GM23338 (cell line): ENCODE data around the gene SPACA1. TPM values are rescaled to one million over a fixed set of nuclear protein-coding genes. Genes with fewer than 3 reads are reported as not detected.

Experiments used
- ATAC-seq: fragments of 200-7000 bp; cut with Tn5 transposase; 3 replicates; pipeline ENCODE4 v1.9.1; 2020
- DNase-seq: peaks from one replicate; pipeline ENCODE4 v3.0.0-alpha.2; 2015; ENCODE audit warnings: low spot score
- H2AFZ ChIP-seq: fragments of 200-600 bp; sonication (generic); 2 replicates; pipeline ENCODE4 v1.8.0; 2016; ENCODE audit warnings: antibody characterized with exemption, mild to moderate bottlenecking, moderate library complexity
- H3F3A ChIP-seq: fragments of 200-600 bp; sonication (generic); replicated peaks from 2 replicates; pipeline ENCODE4 v1.8.0; 2017; ENCODE audit warnings: antibody characterized with exemption, mixed run types, low read depth
- H3K27ac ChIP-seq: fragments of 200-600 bp; sonication (generic); 2 replicates; pipeline ENCODE4 v1.6.1; 2016; ENCODE audit warnings: low read depth
- H3K27me3 ChIP-seq: fragments of 200-600 bp; sonication (generic); 2 replicates; pipeline ENCODE4 v1.8.0; 2016; ENCODE audit warnings: mild to moderate bottlenecking, mixed run types, moderate library complexity; ENCODE audit not compliant: insufficient read depth
- H3K36me3 ChIP-seq: fragments of 200-600 bp; sonication (generic); 2 replicates; pipeline ENCODE4 v1.8.0; 2016; ENCODE audit warnings: mild to moderate bottlenecking; ENCODE audit not compliant: insufficient read depth
- H3K4me1 ChIP-seq: fragments of 200-600 bp; sonication (generic); 2 replicates; pipeline ENCODE4 v1.8.0; 2016; ENCODE audit warnings: mild to moderate bottlenecking, moderate library complexity; ENCODE audit not compliant: insufficient read depth
- H3K4me2 ChIP-seq: fragments of 200-600 bp; sonication (generic); 2 replicates; pipeline ENCODE4 v1.7.1; 2017; ENCODE audit warnings: mixed run types
- H3K4me3 ChIP-seq: fragments of 200-600 bp; sonication (generic); 2 replicates; pipeline ENCODE4 v1.6.1; 2016; ENCODE audit warnings: mixed run types
- H3K79me2 ChIP-seq: fragments of 200-600 bp; sonication (generic); replicated peaks from 2 replicates; pipeline ENCODE4 v1.8.0; 2017; ENCODE audit warnings: mild to moderate bottlenecking; ENCODE audit not compliant: insufficient read depth
- H3K9me2 ChIP-seq: fragments of 200-600 bp; sonication (generic); 2 replicates; pipeline ENCODE4 v1.8.0; 2017; ENCODE audit not compliant: insufficient read depth
- H4K20me1 ChIP-seq: fragments of 200-600 bp; sonication (generic); replicated peaks from 2 replicates; pipeline ENCODE4 v1.8.0; 2017; ENCODE audit warnings: mild to moderate bottlenecking; ENCODE audit not compliant: insufficient read depth
- H3K27ac Mint-ChIP-seq: 2 replicates; pipeline ENCODE4 v1.8.0; 2020; ENCODE audit warnings: inconsistent platforms, mild to moderate bottlenecking, moderate library complexity, mixed read lengths
- H3K27me3 Mint-ChIP-seq: 3 replicates; pipeline ENCODE4 v1.8.0; 2022; ENCODE audit warnings: low read depth, mild to moderate bottlenecking, moderate library complexity, mixed read lengths, inconsistent platforms; ENCODE audit not compliant: insufficient read depth, poor library complexity
- H3K36me3 Mint-ChIP-seq: 3 replicates; pipeline ENCODE4 v1.8.0; 2021; ENCODE audit warnings: low read depth, mild to moderate bottlenecking, inconsistent platforms, moderate library complexity, mixed read lengths
- H3K4me1 Mint-ChIP-seq: 3 replicates; pipeline ENCODE4 v1.8.0; 2020; ENCODE audit warnings: mild to moderate bottlenecking, inconsistent platforms, mixed read lengths
- H3K4me3 Mint-ChIP-seq: 3 replicates; pipeline ENCODE4 v1.8.0; 2021; ENCODE audit warnings: moderate library complexity, mild to moderate bottlenecking, inconsistent platforms, mixed read lengths
- H3K9me3 Mint-ChIP-seq: 3 replicates; pipeline ENCODE4 v1.8.0; 2020; ENCODE audit warnings: moderate library complexity, mild to moderate bottlenecking, inconsistent platforms, mixed read lengths
- CREB1 ChIP-seq: fragments of 250-450 bp; sonication (Bioruptor Pico); IDR thresholded peaks from 2 replicates; pipeline ENCODE4 v1.5.0; 2020; ENCODE audit warnings: low read depth, mild to moderate bottlenecking, moderate library complexity
- ETS1 ChIP-seq: IDR thresholded peaks from 2 replicates; pipeline ENCODE4 v1.6.1; 2016; ENCODE audit warnings: antibody characterized with exemption
- EZH2phosphoT487 ChIP-seq: fragments of 200-600 bp; sonication (generic); IDR thresholded peaks from one replicate; pipeline ENCODE4 v1.8.1; 2018; ENCODE audit warnings: antibody characterized with exemption; ENCODE audit not compliant: unreplicated experiment
- JUNB ChIP-seq: IDR thresholded peaks from one replicate; pipeline ENCODE4 v1.6.1; 2016; ENCODE audit warnings: antibody characterized with exemption; ENCODE audit not compliant: unreplicated experiment
- POLR2AphosphoS5 ChIP-seq: IDR thresholded peaks from 2 replicates; pipeline ENCODE4 v1.6.1; 2016; ENCODE audit warnings: antibody characterized with exemption, low read depth
- STAT1 ChIP-seq: IDR thresholded peaks from one replicate; pipeline ENCODE4 v1.6.1; 2016; ENCODE audit warnings: antibody characterized with exemption; ENCODE audit not compliant: unreplicated experiment
- ZNF114 ChIP-seq: fragments of 250-450 bp; sonication (Bioruptor Pico); IDR thresholded peaks from 2 replicates; pipeline ENCODE4 v1.5.0; 2020; ENCODE audit warnings: mild to moderate bottlenecking, moderate library complexity
- polyA plus RNA-seq: library from polyadenylated mRNA; unstranded; fragments of >200 nt; fragmentation: Nextera tagmentation; extraction: Ambion mirVana; gene quantifications from 2 replicates; pipeline ENCODE4 v1.2.1, GENCODE V29; 2016
- total RNA-seq: library from RNA; depleted of rRNA; stranded (reverse); fragments of >200 nt; shearing (Covaris generic); gene quantifications from 2 replicates; pipeline ENCODE4 v1.2.3, GENCODE V29; 2014
- TF ChIP-seq, protein P1 (sequence below), 2 experiments: fragments of 200-600 bp in 1 of 2; sonication (generic) in 1 of 2; conservative IDR thresholded peaks; 2 replicates each; pipeline versions ENCODE4 v1.5.1 to v1.6.1; 2016 to 2017; ENCODE audit warnings: antibody characterized with exemption in 2 of 2, low read depth in 2 of 2, mild to moderate bottlenecking in 2 of 2, moderate library complexity in 1 of 2
- TF ChIP-seq, protein P2 (sequence below): IDR thresholded peaks from one replicate; pipeline ENCODE4 v1.6.1; 2018; ENCODE audit warnings: antibody characterized with exemption; ENCODE audit not compliant: unreplicated experiment

Gene SPACA1
- total and polyA plus RNA-seq, 2 experiments from 2014 or later: not detected

DNA sequence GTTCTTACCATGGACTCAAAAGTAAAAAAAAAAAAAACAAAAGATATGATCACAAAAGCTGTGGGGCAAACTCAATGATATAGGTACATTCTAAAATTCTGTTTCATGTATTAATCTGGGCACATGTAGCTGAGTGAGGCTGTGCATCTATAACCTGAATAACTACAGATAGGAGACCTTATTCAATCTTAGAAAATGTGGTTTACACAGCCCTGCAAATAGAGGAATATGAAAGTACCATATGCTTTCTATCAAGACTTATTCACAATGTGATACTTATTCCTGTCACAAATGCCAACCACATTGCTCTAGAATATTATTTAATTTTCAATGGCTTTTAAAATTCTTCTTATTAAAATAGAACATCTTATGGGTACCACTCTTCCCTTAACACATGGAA lies 3.1 kb upstream of the SPACA1 start:
- Histone ChIP-seq H2AFZ (no peak overlapping the region), H3K27me3 (no peaks in the 10 kb centered on the region), H3K9me2 (peaks cover 5% of the 10 kb centered on the region; the same call in 1 of the 2 replicates), H3K4me2 (no peak overlapping the region), H3K79me2 (no peaks in the 10 kb centered on the region), H3K4me3 (no peak overlapping the region), H3K36me3 (no peaks in the 10 kb centered on the region), H4K20me1 (no peaks in the 10 kb centered on the region), H3K27ac (no peak overlapping the region), H3K4me1 (peaks cover 8% of the 10 kb centered on the region), H3F3A (no peaks in the 10 kb centered on the region)
- DNase-seq (no peak), ATAC-seq (no peak)
- TF ChIP-seq ETS1 (no peak), POLR2AphosphoS5 (no peak), JUNB (no peak), CREB1 (CRISPR knock-in tag) (no peak), ZNF114 (CRISPR knock-in tag) (no peak), STAT1 (no peak), EZH2phosphoT487 (no peak)
- TF ChIP-seq, protein P1, sequence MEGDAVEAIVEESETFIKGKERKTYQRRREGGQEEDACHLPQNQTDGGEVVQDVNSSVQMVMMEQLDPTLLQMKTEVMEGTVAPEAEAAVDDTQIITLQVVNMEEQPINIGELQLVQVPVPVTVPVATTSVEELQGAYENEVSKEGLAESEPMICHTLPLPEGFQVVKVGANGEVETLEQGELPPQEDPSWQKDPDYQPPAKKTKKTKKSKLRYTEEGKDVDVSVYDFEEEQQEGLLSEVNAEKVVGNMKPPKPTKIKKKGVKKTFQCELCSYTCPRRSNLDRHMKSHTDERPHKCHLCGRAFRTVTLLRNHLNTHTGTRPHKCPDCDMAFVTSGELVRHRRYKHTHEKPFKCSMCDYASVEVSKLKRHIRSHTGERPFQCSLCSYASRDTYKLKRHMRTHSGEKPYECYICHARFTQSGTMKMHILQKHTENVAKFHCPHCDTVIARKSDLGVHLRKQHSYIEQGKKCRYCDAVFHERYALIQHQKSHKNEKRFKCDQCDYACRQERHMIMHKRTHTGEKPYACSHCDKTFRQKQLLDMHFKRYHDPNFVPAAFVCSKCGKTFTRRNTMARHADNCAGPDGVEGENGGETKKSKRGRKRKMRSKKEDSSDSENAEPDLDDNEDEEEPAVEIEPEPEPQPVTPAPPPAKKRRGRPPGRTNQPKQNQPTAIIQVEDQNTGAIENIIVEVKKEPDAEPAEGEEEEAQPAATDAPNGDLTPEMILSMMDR (conservative IDR thresholded peaks at IDR 0.05; ENCODE audit: low read depth in 2 of 2): no peak
- Mint-ChIP-seq H3K27me3 (peaks cover 2% of the 10 kb centered on the region), H3K4me3 (no peak overlapping the region), H3K36me3 (peaks cover 2% of the 10 kb centered on the region; the same call in 1 of the 3 replicates), H3K4me1 (peaks cover 11% of the 10 kb centered on the region), H3K9me3 (no peaks in the 10 kb centered on the region), H3K27ac (no peak overlapping the region)

DNA sequence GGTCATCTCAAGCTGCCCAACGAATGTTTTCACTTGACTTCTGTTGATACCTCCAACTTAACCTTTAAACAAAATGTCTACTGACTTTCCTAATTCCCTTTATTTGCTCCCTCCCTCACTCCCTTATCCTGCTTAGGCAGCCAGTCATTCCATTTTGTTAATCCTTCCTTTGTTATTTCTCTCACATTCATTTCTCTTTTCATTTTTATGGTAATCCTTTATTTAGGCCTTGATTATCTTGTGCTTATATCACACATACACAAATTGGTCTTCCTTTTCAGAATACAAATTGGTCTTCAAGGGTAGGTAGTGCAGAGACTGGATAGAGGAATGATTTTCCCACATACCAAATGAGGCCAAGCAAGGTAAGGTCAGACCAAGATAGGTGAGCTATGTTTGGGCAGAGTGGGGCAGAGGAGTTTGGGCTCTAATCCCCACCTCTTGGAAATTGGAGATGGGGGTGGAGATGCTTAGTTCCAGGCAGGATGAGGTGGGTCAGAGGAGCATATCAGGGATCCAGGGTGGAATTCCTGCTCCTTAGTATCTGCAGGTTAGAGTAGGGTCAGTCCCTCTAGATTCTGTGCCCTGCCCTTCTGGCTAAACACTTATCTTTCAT lies 2.0 kb upstream of the SPACA1 start:
- Histone ChIP-seq H4K20me1 (no peaks in the 10 kb centered on the region), H3K4me1 (peaks cover 6% of the 10 kb centered on the region), H3K36me3 (no peaks in the 10 kb centered on the region), H3K9me2 (peaks cover 5% of the 10 kb centered on the region; the same call in 1 of the 2 replicates), H2AFZ (peak overlapping the region; percentile 44), H3K79me2 (no peaks in the 10 kb centered on the region), H3K27ac (no peak overlapping the region), H3K4me3 (no peak overlapping the region), H3K27me3 (no peaks in the 10 kb centered on the region), H3K4me2 (peak overlapping the region; percentile 56; the same call in 1 of the 2 replicates), H3F3A (no peaks in the 10 kb centered on the region)
- Mint-ChIP-seq H3K36me3 (peaks cover 2% of the 10 kb centered on the region; the same call in 1 of the 3 replicates), H3K27ac (no peak overlapping the region), H3K4me3 (no peak overlapping the region), H3K9me3 (no peaks in the 10 kb centered on the region), H3K4me1 (peaks cover 8% of the 10 kb centered on the region), H3K27me3 (peaks cover 2% of the 10 kb centered on the region)
- DNase-seq (peak; percentile 9), ATAC-seq (peak; percentile 61)
- TF ChIP-seq ETS1: no peak
- no peak for TF ChIP-seq POLR2AphosphoS5
- TF ChIP-seq ZNF114 (CRISPR knock-in tag): no peak
- TF ChIP-seq, protein P2, sequence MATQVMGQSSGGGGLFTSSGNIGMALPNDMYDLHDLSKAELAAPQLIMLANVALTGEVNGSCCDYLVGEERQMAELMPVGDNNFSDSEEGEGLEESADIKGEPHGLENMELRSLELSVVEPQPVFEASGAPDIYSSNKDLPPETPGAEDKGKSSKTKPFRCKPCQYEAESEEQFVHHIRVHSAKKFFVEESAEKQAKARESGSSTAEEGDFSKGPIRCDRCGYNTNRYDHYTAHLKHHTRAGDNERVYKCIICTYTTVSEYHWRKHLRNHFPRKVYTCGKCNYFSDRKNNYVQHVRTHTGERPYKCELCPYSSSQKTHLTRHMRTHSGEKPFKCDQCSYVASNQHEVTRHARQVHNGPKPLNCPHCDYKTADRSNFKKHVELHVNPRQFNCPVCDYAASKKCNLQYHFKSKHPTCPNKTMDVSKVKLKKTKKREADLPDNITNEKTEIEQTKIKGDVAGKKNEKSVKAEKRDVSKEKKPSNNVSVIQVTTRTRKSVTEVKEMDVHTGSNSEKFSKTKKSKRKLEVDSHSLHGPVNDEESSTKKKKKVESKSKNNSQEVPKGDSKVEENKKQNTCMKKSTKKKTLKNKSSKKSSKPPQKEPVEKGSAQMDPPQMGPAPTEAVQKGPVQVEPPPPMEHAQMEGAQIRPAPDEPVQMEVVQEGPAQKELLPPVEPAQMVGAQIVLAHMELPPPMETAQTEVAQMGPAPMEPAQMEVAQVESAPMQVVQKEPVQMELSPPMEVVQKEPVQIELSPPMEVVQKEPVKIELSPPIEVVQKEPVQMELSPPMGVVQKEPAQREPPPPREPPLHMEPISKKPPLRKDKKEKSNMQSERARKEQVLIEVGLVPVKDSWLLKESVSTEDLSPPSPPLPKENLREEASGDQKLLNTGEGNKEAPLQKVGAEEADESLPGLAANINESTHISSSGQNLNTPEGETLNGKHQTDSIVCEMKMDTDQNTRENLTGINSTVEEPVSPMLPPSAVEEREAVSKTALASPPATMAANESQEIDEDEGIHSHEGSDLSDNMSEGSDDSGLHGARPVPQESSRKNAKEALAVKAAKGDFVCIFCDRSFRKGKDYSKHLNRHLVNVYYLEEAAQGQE: no peak
